ENCODE measurements around the gene GRHL1. TPM values are rescaled to one million over a fixed set of nuclear protein-coding genes. Genes with fewer than 3 reads are reported as not detected.

GRHL1 gene
- total RNA-seq, 1 donor from 2014 or later = 126 TPM

DNA sequence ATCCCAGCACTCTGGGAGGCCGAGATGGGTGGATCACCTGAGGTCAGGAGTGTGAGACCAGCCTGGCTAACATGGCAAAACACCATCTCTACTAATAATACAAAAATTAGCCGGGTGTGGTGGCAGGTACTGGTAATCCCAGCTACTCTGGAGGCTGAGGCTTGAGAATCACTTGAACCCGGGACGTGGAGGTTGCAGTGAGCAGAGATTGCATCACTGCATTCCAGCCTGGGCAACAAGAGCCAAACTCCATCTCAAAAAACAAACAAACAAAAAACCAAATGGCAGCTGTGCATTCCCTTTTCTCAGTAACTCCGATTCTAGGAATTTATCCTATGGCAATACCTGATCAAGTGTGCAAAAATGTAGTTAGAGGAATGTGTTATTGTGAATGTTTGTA is 4.7 kb upstream of the GRHL1 start:
- Histone ChIP-seq H3K9me3 (no peaks in the 10 kb centered on the region), H3K27ac (no peak overlapping the region), H3K4me1 (no peaks in the 10 kb centered on the region), H3K27me3 (no peaks in the 10 kb centered on the region), H3K4me3 (no peak overlapping the region), H3K36me3 (no peaks in the 10 kb centered on the region)
- DNase-seq (ENCODE audit: extremely low spot score in 2 of 2) = no peak
- TF ChIP-seq POLR2AphosphoS5 (IDR thresholded peaks at IDR 0.05; ENCODE audit: insufficient read depth in 1 of 2, low read depth in 1 of 2) = no peak
- TF ChIP-seq POLR2A (IDR thresholded peaks at IDR 0.05) = no peak
- TF ChIP-seq CTCF (IDR thresholded peaks at IDR 0.05) = no peak
- intact Hi-C loops (cut with DNase I) = no loop called here

DNA sequence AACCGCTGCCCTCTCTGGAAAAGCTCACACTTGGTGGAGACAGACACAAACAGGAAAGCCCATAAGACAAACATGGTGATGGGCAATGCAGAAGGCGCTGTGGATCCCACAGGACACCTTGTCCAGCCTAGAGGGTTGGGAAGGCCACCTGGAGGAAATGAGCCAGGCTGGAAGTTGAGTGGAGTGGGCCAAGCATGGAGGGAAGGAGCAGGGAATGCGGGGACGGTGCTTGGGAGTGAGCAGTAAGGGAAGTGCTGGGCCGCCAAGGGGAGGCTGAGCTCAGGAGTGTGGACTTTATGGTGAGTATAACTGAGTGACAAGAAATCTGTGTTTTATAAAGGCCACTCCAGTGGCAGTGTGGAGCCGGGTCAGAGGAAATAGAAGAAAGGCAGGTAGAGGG is 2.8 kb upstream of the GRHL1 start:
- H3K9me3 ChIP-seq = no peaks in the 10 kb centered on the region
- H3K27ac ChIP-seq = no peak overlapping the region
- no peaks in the 10 kb centered on the region for H3K27me3 ChIP-seq
- DNase-seq (ENCODE audit: extremely low spot score in 2 of 2) = peak in 1 of 2 donors; percentile 71
- H3K4me3 ChIP-seq = no peak overlapping the region
- intact Hi-C loops (cut with DNase I) = no loop called here
- H3K36me3 ChIP-seq = no peaks in the 10 kb centered on the region
- no peak for TF ChIP-seq POLR2AphosphoS5 (IDR thresholded peaks at IDR 0.05; ENCODE audit: insufficient read depth in 1 of 2, low read depth in 1 of 2)
- H3K4me1 ChIP-seq = no peaks in the 10 kb centered on the region

DNA sequence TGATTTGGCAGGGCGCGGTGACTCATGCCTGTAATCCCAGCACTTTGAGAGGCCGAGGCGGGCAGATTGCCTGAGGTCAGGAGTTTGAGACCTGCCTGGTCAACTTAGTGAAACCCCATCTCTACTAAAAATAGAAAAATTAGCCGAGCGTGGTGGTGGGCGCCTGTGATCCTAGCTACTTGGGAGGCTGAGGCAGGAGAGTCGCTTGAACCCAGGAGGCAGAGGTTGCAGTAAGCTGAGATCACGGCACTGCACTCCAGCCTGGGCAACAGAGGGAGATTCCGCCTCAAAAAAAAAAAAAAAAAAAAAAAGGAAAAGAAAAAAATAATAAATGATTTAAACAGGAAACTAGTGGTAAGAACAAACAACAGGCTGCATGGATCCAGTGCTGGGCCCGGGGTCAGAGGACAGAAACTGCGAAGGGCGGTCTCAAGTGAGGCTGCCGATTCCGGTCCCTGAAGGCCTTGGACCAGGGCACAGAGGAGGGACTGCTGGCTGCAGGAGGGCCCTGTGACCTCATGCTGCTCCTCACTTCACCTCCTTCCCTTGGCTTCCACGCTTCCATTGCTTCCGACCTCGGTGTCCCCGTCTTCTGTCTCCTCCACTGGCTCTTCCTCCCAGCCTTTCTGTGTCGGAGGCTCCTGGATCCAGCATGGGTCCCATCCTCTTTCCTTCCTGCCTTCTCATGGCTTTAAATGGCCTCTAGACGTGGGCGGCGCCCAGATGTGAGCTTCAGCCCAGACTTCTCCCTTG is 2.1 kb upstream of the GRHL1 start:
- TF ChIP-seq POLR2A (IDR thresholded peaks at IDR 0.05) (no peak), POLR2AphosphoS5 (IDR thresholded peaks at IDR 0.05; ENCODE audit: insufficient read depth in 1 of 2, low read depth in 1 of 2) (no peak), CTCF (IDR thresholded peaks at IDR 0.05) (no peak)

DNA sequence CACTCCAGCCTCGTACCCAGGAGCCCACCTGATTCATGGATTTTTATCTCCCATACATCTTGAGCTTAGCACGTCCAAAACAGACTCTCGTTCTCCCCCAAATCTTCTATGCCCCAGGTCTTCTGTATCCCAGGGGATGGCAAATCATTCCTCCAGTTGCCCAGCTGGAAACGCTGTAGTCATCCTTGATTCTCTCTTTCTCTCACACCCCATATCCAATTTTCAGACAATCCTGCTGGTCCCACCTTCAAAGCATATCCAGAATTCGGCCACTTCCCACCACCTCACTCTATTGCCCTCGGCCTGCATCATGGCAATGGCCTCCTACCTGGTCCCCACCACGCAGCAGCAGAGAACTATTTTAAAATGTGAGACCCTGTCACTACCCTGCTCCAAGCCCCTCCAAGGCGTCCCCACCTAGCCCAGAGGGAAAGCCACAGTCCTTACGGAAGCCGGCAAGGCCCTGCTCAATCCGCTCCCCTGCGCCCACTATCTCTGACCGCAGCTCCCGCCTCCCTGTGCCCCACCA is 1.4 kb upstream of the GRHL1 start:
- TF ChIP-seq POLR2AphosphoS5 (IDR thresholded peaks at IDR 0.05; ENCODE audit: insufficient read depth in 1 of 2, low read depth in 1 of 2) (no peak), CTCF (IDR thresholded peaks at IDR 0.05) (no peak), POLR2A (IDR thresholded peaks at IDR 0.05) (no peak)
- Histone ChIP-seq H3K4me1 (no peaks in the 10 kb centered on the region), H3K9me3 (no peaks in the 10 kb centered on the region), H3K4me3 (peak overlapping the region in 1 of 2 donors; percentile 81), H3K27ac (peak overlapping the region; percentile 83), H3K27me3 (no peaks in the 10 kb centered on the region), H3K36me3 (no peaks in the 10 kb centered on the region)
- no peak for DNase-seq (ENCODE audit: extremely low spot score in 2 of 2)
- intact Hi-C loops (cut with DNase I) = no loop called here

More for the DNA sequence above, 2.1 kb upstream of the GRHL1 start:
- H3K4me3 ChIP-seq = no peak overlapping the region
- DNase-seq (ENCODE audit: extremely low spot score in 2 of 2) = peak in 1 of 2 donors; percentile 84
- no peaks in the 10 kb centered on the region for H3K36me3 ChIP-seq
- intact Hi-C loops (cut with DNase I) = no loop called here
- no peaks in the 10 kb centered on the region for H3K9me3 ChIP-seq
- no peak overlapping the region for H3K27ac ChIP-seq
- no peaks in the 10 kb centered on the region for H3K27me3 ChIP-seq
- no peaks in the 10 kb centered on the region for H3K4me1 ChIP-seq

- TF ChIP-seq CTCF (IDR thresholded peaks at IDR 0.05) = no peak
- TF ChIP-seq POLR2A (IDR thresholded peaks at IDR 0.05) = no peak
- TF ChIP-seq POLR2AphosphoS5 (IDR thresholded peaks at IDR 0.05; ENCODE audit: insufficient read depth in 1 of 2, low read depth in 1 of 2) = no peak
- peak overlapping the region; percentile 83 for H3K27ac ChIP-seq
- peak in 1 of 2 donors; percentile 84 for DNase-seq (ENCODE audit: extremely low spot score in 2 of 2)
- H3K9me3 ChIP-seq = no peaks in the 10 kb centered on the region
- intact Hi-C loops (cut with DNase I) = no loop called here
- H3K4me3 ChIP-seq = peak overlapping the region; percentile 81 to 89
- H3K36me3 ChIP-seq = no peaks in the 10 kb centered on the region
- H3K4me1 ChIP-seq = no peaks in the 10 kb centered on the region
- no peaks in the 10 kb centered on the region for H3K27me3 ChIP-seq
Observed at GRCh38 chr2:9950521-9951271, 797 bp upstream of the GRHL1 start.

Measured in vagina (tissue), 2 donors.